ENCODE measurements around the gene GRID1.
A peak's percentile ranks its signal among the peaks of the same experiment; 100 is the strongest.

GRID1 gene

DNA sequence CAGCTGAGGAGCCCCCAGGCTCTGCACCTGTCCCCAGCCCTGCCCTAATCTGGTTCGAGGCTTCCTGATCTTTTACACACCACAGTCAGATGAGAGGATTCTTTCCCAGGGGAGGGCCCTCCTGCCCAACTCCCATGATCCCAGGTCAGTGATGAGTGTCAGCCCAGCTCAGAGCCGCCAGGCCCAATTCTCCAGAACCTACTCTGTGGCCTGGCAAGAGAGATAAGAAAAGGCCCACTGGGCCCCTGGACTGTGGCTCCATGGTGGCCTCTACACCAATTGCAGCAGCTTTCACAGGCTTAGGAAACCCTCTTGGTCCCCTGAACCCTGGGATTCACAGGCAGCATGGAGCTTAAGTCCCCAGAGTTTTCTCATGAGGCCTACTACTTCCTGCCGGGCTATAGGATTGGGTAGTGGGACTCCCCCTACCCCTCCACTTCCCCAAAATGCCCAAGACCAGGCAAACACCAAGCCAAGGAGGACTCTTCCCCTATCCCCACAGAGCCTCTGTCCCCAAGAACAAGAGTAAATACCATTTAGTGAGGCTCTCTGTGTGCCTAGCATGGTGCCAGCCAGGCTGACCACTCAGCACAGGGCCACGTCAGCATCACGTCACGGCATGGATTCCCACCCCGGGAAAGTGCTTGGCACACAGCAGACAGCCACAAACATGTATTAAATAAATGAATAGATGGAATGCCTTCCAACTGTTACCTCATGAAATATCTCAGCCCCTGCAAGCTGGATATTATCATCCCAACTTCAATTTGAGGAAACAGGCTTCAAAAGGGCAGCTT lies 100.0 kb downstream of the GRID1 start:
- DNase-seq (ENCODE audit: low spot score): no peak

DNA sequence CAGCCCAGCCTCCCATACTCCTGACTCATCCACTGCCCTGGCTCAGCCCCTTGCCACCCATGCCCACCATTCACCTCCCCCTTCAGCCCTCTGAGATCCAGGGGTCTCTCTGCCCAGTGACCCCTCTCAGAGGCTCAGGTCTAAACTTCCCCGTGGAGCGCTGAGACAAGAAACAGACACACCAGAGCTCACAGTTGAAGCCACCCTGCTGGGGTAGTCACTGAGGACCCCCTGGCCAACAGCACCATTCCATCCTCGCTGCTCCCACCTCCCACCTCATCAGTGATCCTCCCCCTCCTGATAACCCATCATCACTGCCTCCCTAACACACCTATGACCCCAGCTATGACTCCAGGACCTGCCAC lies 100.7 kb downstream of the GRID1 start:
- DNase-seq (ENCODE audit: low spot score): no peak

DNA sequence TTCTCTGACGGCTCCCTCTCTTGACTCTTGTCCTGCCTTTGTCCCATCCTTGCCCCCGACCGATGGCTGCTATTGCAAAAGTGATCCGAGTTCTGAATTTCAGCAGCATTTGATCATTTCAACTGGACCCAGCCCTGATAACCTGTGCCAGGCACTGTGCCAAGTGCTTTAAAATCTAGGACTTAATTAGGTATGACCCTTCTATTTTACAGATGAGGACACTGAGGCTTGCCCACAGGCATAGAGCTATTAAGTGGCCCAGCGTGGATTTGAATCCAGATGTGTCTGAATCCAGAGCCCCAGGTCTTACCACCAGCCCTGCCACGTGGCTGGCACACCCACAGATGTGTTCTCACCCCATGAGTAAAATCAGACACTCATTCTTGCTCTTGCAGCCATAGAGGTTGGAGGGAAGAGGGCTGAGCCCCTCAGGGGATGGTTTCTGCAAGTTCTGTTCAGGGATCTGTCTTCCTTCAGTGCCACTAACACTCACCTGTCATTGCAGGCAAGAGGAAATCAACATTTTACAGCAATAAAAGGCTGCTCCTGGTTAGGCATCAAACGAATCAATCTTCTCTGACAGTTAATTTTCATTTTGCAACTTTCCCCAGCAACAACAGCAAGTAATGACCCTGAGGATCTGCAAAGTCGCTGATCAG lies 101.2 kb downstream of the GRID1 start:
- DNase-seq (ENCODE audit: low spot score): no peak

DNA sequence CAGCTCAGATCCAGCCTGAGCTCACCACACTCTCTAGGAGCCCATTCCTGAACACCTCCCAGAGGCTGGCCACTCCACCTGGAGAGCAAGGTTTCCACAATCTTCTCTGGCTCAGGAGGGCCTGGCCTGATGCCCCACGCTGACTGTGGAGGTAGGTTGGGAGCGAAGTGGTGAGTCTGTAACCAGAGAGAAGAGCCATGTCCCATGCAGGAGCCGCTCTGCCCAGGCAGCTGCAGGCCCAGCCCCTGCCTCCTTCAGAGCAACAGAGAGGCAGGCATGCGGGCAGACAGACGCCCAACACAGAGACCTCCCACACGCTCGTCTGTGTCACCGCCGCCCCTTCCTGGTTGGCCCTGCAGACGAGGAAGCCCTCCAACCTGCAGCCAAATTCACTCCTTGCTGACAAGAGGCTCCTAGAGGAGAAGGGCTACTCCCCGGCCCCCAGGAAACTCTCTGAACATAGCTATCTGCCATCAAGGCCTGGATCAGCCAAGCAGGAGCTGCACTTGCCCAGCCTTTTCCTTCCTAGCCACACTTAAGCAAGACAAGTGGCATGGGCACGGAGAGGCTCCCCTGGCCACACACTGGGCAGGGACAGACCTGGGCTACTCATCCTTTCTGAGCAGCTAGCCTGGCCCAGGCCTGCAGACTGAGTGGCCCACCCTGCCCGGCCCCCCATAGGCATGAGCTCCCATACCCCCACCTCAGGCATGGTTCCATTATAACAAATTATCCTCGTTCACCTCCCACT lies 101.9 kb downstream of the GRID1 start:
- no peak for DNase-seq (ENCODE audit: low spot score)

DNA sequence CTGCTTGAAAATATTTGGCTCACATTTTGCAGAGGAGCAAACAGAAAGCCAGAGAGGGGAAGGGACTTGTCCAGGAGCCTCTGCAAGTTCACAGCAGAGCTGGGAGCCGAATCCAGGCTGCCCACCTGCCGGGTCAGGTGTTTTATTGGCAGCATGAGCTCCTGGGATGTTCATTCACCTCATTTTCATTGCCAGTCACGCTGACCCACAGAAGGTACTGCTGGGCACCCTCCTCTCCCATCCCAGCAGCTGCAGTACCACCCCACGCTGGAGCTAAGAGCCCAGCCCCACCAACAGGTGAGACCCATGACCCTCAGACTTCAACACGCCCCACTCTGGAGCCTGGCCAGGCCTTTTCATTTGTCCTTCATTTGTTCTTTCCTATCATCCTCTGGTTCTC lies 102.7 kb downstream of the GRID1 start:
- DNase-seq (ENCODE audit: low spot score): no peak

DNA sequence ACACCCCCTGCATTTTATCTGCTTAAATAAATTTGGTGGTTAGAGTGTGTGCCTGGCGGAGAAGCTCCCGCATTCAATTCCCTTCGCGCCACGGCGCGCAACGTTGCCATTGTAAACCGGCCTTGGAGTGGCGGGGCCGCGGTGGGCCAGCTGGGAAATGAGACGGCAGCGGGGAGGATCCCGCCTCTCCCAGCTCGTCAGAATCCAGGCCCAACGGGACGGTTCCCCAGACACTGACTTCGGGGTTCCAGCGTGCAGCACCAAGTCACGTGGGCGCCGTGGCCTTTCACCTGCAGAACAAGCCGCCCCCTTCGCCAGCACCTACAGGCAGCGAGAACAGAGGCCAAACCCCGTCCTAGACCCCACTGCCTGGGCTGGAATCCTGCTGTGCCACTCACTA lies 103.4 kb downstream of the GRID1 start:
- no peak for DNase-seq (ENCODE audit: low spot score)

DNA sequence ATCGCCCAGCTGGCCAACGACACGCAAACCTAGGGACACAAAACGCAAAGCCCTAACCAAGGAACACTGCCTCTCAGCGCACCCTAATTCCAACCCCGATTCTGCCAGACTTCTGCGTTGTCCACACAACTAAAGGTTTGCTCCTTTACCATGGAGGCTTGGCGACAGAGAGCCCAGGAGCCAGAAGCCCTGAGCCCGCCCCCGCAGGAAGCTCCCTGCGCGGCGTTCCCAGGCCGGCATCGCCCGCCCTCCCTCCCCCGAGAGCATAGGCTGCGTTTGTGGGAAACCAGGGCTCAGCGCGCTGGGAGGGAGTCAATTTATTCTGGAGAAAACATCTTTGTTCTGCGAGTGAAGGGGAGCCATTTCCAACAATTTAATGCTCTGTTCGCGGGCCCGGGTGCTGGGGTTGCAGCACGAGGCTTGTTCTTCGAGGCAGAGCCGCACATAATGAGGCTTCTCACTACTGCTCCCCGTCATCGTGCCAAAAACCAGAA lies 103.9 kb downstream of the GRID1 start:
- DNase-seq (ENCODE audit: low spot score): no peak

DNA sequence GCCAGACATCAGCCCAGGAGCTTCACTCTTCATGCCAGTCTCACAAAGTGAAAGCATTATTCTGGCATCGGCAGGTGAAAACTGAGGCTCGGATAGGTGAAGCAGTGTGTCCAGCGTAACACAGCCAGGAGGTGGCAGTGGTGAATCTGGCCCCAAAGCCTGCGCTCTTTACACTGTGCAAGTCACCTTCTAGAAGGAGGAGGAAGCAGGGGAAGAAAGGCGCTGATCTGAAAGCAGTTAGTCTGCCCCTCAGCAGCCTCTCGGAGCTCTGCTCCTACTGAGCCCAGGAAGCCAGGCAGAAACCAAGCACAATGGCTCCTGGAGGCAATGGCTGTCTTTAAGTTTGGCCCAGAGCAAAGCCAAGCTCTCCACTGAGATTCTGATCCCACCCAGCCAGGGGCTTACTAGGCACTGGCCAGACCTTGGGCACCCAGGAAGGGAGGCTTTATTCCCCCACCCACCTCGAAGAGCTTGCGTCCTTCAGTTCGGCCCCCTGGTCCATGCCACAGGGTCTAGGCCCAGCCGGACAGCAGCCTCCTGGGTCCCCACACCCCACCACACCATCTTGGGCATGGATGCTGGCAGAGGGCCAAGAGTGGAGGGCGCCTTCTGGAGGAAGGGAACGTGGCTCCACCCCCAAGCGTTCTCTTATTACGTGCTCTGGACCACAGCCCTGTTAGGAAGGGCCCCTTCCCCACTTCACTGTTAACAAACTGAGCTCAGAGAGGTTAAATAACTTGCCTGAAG lies 104.5 kb downstream of the GRID1 start:
- peak; percentile 52 for DNase-seq (ENCODE audit: low spot score)

DNA sequence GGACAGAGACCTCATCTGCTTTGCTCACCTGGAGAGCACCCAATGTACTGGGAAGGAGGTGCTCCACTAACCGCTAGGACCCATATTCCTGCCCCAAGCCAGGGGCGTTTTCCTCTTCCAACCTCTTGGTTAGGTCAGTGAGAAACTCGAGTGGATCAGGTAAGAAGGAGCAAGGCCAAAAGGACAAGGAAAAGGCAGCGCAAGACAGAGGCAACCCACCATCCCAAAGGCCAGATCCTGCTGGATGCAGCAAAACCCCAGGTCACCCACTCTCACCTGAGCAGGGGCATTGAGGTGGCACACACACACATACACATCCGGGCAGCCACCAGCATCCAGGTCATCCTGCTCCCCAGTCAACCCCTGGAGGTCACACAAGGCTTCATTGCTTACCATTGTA lies 105.1 kb downstream of the GRID1 start:
- DNase-seq (ENCODE audit: low spot score): no peak

DNA sequence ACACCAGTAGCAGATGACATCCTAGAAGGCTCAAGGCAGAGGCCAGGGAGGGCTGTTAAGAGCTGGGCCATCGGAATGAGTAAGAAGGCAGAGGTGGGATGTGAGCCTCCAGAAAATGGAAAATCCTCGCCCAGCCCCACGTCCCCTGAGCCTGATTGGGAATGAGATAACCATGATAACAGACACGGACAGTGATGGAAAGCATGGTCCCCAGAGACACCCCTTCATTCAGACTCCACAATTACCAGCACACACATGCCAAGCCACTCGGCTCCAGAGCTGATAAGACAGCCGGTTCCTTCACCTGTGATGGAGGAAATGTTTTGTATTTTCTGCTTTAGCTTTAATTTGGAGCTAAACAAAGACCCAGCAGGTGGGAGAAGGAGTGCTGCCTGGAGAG lies 106.0 kb downstream of the GRID1 start:
- no peak for DNase-seq (ENCODE audit: low spot score)

DNA sequence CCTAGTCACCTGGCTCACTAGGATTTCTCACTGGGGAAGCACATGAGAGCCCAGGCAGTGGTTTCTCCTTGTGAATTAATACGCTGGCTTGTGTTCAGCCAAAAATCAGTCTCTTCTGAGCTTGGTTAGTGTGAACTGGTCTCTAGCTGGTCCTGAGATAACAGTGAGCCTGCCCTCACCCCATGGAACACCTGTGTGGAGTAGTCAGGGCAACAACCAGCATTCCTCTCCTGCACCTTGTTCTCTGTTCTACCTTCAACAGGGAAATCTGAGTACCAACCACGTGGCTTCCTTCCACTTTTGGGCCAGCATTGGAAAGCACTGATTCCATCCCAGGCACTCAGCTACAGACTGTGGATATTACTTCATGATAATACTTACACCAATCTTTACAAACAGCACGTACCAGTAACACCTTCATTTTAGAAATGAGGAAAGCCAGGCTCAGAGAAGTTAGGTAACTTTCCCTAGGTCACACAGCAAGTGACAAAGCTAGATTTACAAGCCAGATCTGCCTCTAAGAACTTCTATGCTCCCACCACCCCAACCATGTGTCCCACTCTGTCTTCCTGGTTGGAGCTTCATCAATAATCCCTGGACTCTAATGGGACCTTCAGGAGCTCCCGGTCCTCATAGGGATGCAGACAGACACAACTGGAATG lies 106.6 kb downstream of the GRID1 start:
- no peak for DNase-seq (ENCODE audit: low spot score)

DNA sequence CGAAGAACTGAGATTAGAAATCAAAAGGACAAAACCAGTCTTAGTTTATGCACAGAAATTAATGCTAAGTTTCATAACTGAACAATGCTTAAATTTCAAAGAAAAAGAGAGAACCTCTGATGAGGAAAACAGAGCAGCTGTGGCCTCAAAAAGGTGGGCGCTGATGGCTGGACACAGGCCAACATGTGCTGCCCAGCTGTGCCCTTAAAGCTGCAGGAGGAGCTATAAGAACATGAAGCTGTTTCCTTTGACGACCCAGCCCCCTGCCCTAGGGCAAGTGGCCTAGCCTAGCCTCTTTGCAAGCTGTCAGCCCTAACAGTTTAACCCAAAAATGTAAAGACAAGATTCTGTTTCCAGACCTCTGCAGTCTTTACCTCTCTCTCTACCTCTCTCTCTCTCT lies 107.7 kb downstream of the GRID1 start:
- no peak for DNase-seq (ENCODE audit: low spot score)

DNA sequence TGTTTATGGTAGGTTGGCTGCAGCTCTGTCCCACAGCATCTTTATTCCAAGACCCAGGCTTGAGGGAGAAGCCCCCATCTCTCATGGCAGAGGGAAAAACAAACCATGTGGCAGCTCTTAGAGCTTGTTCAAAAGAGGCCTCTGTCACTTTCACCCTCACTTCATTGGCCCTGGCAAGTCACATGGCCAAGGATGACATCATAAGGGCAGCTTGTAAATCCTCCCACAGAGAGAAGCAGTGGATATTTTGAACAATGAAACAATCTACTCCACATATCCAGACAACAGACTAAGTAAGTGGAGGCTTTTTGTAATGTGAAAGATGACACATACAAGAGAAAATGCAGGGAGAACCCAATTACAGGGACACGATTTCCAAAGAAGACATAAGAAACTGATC lies 108.1 kb downstream of the GRID1 start:
- no peak for DNase-seq (ENCODE audit: low spot score)

DNA sequence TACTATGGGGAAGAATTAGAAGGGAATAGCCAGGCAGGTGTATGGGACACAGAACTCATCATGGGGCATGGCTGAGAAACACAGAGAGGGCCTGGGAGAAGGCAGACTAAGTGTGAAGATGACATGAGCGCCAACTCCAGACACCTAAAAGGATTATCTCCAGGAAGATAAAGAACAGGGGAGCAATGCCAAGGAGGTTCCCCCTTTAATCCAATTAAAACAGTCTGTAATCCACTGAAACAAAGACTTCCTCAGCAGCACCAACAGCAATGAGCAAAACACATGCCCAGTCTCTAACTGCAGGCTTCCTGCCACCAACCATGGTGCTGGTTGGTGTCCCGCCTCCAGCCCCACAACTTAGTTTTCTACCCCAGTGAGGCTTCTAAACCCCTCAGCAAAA lies 108.9 kb downstream of the GRID1 start:
- DNase-seq (ENCODE audit: low spot score): no peak

DNA sequence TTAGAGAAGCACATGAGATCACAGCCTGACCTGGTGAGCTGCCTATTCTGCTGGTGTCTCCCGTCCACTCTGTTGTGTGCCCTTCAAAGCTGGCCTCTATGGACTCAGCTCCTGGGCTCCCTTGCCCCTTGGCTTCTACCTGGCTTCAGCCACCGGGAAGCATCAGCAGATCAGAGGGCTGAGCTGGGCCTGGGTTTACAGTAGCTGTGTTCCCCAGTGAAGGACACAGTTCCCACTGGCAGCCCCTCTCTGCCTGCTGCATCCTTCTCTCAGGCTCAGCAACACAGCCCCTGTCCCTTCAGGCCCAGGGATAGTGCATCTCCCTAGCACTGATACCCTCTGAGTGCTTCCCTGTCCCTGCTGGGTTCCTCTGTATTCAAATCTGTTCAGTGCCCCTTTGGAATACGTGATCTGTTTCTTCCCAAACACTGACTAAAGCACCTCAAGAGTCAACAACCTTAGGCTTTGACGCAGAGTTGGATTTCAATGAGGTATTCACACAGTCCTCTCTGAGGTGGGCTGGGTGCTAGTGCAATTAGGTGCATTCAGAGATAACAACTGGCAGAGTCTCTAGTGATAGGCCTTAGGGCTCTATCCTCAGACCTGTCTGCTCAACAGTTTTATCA lies 109.8 kb downstream of the GRID1 start:
- DNase-seq (ENCODE audit: low spot score): no peak

DNA sequence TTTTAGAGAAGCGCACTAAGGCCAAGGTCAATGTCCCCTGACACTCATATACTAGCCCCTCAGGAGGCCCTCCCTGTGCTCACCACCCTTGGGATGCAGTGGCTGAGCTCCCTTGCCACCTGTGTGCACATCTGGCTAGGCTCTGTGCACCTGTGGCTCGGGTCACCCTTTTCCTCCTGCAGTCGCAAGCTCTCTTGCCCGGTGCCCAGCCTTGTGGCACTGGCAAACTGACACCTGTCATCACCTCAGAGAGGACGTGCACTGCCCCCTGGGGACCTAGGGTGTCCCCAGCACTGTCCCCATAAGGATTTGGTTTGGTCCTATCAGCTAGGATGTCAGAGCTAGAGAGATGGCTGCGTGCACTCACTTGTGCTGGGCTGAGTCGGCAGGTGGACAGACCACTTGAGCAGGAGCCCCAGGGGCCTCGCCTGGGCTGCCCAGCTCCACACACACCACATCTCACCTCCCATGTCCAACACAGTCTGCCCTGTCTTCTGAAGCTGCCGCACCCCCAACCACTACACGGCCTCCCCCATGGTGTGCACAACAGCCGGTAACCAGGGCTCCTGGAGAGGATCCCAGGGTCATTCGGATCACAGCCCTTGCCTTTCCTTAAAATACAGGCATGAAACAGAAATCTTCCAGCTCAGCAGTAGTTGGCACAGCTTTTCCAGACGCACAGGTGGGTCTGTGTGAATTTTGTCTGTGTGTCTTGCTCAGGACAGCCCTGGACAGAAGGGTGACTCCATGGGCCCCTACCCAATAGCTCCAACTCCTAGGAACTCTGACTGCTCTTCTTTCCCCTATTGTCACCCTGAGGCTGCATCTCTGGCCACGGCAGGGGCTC lies 111.0 kb downstream of the GRID1 start:
- DNase-seq (ENCODE audit: low spot score): no peak

DNA sequence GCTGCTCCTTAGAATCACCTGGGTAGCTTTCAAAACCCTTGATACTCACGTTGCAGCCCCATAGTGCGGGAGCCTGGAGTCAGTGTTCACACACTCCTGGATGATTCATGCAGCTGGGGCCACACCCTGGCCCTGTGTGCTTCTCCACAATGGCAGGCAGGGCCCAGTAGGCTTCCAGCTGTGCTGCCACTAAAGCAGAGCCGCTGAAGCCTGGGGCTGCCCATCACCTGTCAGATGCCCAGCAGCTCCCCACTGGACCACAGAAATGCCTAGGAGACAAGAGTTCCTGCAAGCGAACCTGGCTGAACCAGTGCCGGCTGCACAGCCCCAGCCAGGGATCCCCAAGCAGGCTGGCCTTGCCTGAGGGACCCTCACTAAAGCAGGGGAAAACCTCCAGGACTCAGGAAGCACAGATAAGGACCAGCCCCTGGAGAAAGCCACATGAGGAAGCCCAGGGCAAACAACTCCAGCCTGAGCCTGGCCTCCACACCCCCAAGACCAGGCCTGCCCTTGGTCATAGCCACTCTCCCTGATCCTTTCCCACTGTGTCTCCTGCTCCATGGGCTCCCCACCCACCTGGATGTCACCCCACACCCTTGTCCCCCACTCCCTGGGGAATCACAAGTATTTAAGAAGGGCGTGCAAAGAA lies 111.9 kb downstream of the GRID1 start:
- DNase-seq (ENCODE audit: low spot score): no peak

DNA sequence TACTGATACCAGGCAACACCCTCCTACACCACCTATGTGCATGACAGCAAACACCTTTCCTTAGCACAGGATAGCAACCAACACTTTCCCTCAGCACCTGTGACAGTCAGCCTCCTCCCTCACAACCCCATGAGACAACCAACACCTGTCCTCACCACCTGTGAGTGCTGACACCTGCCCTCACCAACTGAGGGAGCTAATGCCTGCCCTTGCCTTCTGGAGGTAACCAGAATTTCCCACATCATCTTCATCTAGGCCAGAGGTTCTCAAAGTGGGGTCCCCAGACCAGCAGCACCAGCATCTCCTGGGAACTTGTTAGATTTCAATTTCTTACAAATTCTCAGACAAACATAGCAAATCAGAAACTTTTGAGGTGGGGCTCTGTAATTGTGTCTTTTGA lies 112.5 kb downstream of the GRID1 start:
- no peak for DNase-seq (ENCODE audit: low spot score)

DNA sequence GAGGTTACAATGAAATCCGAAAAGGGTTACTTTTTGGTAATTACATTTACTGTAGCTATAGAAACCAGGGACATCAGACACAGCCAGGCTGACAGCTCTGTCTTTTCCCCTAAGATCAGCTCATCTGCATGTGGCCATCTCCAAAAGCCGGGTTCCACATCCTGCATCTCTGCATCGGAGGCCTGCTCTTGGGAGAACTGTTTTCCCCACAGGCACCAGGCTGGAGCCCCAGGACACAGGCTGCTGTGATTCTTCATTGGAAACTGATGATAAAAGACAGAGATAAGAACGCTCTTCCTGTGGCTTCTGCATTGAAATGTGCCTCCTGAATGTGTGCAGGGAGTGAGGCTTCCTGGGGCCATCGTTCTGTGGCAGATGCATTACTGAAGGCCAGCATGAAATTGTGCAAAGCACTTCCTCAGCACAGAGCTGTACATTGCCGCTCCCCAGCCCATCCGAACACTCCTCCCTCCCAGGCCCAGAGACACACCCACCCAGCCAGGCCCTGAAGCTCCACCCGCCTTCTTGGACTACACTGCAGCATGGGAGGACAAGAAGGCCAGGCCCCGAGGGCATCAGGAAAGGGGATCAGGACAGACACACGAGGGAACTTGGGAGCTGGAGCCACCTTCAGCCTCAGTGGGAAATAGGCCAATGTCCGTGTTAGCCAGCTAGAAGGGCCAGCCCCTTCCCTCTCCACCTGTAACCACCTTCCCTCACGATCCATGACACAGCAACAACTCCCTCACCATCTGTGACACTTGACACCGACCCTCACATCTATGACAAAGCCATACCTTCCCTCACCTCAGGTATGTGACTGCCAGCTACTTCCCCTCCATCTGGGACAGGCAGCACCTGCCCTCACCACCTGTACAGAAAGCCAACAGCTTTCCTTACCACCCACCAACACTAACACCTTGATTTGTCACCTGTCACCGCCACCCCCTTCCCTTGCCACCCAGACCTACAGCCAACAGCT lies 113.2 kb downstream of the GRID1 start:
- DNase-seq (ENCODE audit: low spot score): no peak

All from germinal center (tissue), 1 donor.